Tongue (tissue), 2 donors: Measurements from ENCODE around the gene TMEM183A. TPM values are rescaled to one million over a fixed set of nuclear protein-coding genes. Genes with fewer than 3 reads are reported as not detected.
"Not testable (repeated sequence)": the region's sequence is repeated elsewhere in the genome, so short reads cannot be mapped to it uniquely, and the experiment has no call there.

Experiments used
- DNase-seq: peaks from one replicate; pipeline ENCODE4 v3.0.0-alpha.2; 2015
- total RNA-seq: library from RNA; depleted of rRNA; stranded (reverse); fragments of >200 nt; gene quantifications from one replicate; pipeline ENCODE4 v1.2.3, GENCODE V29; 2014

The TMEM183A gene
- total RNA-seq, 1 donor from 2014 or later = 48.5 TPM

GRCh38 chr1:202987255-202987654 is 19.9 kb upstream of the TMEM183A start:
- no peak for DNase-seq

DNA sequence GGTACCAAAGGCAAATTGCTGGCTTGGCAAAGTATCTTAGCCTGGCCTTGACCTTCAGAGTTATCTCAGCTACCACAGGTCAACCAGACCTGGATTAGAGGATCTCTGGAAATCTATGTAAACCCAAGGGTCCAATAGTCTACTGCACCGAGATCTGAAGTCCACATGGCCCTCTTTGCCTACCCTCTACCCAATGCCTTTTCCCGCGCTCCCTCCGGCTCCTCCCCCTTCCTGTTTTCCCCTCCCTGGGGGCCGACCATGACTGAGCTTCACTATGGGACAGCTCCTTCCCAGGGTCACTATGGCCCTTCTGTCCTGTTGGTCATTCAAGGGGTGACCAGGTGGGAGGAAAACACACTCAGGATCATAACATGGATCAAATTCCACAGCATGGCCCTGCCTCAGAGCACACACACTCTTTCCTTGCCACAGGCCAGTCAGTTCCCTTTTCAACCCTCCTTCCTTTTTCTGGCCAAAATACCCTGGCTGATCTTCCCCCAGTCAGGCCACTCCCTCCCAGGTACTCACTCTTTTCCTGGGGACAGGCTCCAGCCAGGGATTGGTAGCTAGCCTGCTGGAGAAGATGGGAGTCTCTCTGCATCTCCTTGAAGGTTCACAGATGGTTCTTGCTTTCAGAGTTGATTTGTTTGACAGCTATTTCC is 19.1 kb upstream of the TMEM183A start:
- no peak for DNase-seq

DNA sequence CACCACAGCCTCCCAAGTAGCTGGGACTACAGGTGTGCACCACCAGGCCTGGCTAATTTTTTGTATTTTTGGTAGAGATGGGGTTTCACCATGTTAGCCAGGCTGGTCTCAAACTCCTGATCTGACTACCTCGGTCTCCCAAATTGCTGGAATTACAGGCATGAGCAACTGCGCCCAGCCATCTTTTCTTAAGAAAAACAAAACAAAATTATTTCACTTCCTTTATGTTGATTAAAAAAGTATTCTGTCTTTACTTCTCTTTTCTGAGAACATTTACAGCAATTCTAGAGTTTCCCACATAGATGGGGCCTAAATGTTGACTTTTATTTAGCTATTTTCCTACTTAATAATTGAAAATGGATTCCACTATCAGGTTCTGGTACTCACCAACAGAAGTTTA is 17.3 kb upstream of the TMEM183A start:
- DNase-seq = no peak

DNA sequence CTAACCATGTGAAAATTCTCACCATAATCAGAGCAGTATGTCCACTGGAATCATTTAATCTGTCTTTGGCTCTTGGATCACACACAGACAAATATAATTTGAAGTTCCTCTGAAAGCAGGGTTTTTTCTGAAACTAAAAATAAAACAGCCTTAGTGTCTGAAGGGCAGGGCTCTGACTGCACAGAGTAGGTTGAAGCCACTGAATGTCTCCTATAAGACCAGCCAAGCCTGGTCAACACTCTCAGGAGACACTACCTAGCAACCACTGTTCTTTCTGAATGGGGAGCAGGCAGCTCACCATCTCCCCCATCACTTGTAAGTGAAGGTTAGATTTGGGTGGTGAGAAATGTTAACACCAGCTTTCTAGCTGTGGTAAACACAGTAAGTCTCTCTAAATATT is 16.1 kb upstream of the TMEM183A start:
- DNase-seq = no peak

GRCh38 chr1:202994756-202995155 is 12.4 kb upstream of the TMEM183A start:
- no peak for DNase-seq

GRCh38 chr1:202998836-202999750 is 8.1 kb upstream of the TMEM183A start:
- DNase-seq = peak; percentile 79

DNA sequence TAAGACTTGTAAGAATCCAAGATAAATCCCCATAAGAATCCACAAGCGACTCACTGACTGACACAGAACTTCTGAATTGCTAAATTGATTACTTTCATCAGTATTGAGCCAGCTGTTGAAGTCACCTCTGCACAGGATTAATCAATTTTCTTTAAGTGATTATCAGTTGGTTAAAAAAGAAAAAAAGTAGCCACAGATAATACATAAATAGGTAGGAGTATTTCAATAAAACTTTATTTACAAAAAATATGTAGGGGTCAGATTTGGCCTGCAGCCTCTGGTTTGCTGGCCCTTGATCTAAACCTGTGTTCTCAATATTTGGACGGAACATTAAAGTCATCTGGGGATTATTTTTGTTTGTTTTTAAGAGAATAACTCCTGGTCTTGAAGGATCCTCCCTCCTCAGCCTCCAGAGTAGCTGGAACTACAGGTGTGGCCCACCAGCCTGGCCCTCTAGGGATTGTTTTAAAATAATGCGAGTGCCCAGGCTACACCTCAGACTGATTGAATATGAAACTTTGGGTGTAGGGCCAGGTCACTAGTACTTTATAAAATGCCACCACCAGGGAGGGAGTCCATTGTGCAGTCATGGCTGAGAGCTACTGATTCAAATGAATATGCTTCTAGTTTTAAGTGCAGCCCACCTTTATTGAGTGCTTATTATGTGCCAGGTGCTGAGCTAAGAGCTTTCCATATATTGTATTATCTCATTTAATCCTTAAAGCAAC is 6.8 kb upstream of the TMEM183A start:
- no peak for DNase-seq

- no peak for DNase-seq
Observed at GRCh38 chr1:203001986-203002385, 5.2 kb upstream of the TMEM183A start.

DNA sequence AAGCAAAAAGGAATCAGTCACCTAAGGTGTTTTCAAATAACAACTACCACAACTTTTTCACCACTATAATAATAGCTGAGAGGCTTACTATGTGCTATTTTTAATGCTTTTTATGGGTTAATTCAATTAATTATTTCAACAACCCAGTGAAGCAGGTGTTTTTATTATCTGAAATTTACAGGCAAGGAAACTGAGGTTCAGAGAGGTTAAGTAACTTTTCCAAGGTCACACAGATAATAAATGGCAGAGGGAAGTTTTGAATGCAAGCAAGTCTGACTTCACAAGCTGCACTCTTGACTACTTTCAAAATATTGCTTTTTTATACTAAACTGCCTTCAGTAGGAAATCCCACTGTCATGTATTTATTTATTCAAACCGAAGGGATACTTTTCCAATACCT is 4.2 kb upstream of the TMEM183A start:
- no peak for DNase-seq

GRCh38 chr1:203005395-203006142 is 1.6 kb upstream of the TMEM183A start:
- not testable (repeated sequence) for DNase-seq

- DNase-seq = no peak
Observed at GRCh38 chr1:203009185-203009584, 2.0 kb downstream of the TMEM183A start.

DNA sequence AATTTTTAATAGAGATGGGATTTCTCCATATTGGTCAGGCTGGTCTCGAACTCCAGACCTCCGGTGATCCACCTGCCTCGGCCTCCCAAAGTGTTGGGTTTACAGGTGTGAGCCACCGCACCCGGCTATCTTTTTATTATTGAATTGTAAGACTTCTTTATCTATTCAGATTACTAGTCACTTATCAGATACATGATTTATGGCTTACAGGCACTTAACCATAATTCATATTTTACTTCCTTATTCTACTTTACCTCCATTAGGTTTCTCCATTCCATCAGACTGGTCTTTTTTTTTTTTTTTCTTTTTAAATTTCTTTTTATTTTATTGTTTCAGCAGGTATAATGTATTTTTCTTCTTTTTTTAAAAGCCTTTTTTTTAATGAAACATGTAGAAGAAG is 4.4 kb downstream of the TMEM183A start:
- no peak for DNase-seq

- DNase-seq = no peak
Observed at GRCh38 chr1:203017061-203017460, 9.9 kb downstream of the TMEM183A start.

- DNase-seq = peak; percentile 54
Observed at GRCh38 chr1:203017692-203018091, 10.5 kb downstream of the TMEM183A start.

- DNase-seq = not testable (repeated sequence)
Observed at GRCh38 chr1:203022855-203023254, 15.7 kb downstream of the TMEM183A start.

GRCh38 chr1:203025686-203026030 is 18.5 kb downstream of the TMEM183A start:
- no peak for DNase-seq

DNA sequence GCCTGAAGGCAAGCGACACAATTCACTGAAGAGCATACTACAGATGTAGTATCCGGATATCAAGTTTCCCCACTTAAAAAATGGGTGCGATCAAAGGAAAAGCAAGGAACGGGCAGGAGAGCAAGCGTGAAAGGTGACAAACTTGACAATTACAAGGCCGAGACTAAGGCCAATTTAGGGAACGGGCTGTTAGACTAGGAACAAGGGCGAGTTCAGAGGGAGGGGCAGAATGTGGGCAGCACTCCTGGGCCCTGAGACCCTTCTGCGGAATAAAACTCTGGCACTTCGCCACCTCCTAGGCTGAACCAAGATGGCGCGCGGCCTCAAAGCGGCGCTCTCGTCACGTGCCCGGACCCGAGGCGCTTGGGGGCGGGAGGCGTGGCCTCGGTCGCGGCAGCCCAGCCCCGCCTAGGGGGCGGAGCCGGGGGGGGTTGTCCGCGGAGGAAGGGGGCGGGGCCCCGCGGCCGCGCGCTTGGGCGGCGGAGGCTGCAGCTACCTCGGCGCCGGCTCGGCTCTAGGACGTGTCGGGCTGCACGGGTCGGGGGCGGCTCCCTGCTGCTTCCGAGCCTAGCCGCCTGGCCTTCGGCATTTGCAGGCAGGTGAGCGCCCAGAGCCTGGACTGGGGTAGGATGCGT is 19.0 kb downstream of the TMEM183A start, which contains the start of gene PPFIA4:
Gene PPFIA4 (plus strand): TSS at position 461 of the 635 bp plus-strand sequence. CDS start 12,518 bp downstream, outside the sequence.
- peak; percentile 95 for DNase-seq

GRCh38 chr1:203026666-203027663 is 19.8 kb downstream of the TMEM183A start:
- peak; percentile 43 for DNase-seq

DNA sequence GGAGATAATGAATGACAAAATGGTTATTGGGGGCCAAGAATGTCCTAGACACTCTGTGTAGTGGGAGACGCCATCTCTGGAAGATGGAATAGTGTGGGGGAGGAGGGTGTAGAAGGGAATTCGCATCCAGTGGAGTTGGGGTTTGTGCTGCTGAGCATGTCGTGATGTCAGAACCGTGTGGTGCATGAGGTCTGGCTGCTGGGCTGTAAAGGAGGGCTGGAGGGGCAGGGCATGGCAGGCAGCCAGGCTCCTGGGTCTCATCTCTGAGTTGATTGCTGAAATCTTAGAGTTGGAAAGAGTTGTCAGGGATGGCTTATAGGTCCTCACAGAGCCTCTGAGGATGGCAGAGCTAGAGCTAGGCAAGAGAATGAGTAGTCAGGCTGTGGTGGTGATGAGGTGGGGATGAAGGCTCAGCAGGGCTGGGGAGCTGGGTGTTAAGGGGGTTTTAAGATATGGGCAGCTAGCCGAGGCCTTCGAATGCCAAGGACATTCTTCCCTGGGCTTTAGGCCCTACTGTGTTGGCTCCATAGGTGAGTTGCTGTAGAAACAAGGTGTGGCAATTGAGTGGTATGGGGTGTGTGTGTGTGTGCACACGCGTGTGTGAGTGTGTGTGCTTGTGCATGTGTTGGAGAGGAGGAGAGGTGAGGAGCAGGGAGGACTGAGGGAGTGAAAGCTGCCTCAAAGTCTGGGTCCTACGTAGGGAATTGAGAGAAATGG is 21.1 kb downstream of the TMEM183A start:
- peak; percentile 36 for DNase-seq
